Endothelial cell of umbilical vein (primary cell): Measurements from ENCODE around the gene DPEP3. TPM values are rescaled to one million over a fixed set of nuclear protein-coding genes. Genes with fewer than 3 reads are reported as not detected.

Source experiments
- BruUV-seq: library from RNA; stranded (reverse); fragments of 400-500 nt; replicated peaks from 2 replicates; lab custom pipeline; 2021; lab: Mats Ljungman, UMichigan
- CTCF ChIA-PET: fragments of 300-600, 350-600 bp; sonication (Branson Sonifier 250); formaldehyde crosslinking; loops from one replicate; lab custom pipeline; 2021; ENCODE audit warnings: antibody characterized with exemption, inconsistent platforms; lab: Charles Lee
- POLR2A ChIA-PET: fragments of 300-600, 350-600 bp; sonication (Branson Sonifier 250); formaldehyde crosslinking; loops from one replicate; lab custom pipeline; 2021; ENCODE audit warnings: antibody characterized with exemption, inconsistent platforms; lab: Charles Lee
- DNase-seq: peaks from one replicate; pipeline ENCODE4 v3.0.0-alpha.2; 2011; ENCODE audit warnings: low read depth, low spot score
- FAIRE-seq: peaks from 2 replicates; lab custom pipeline; 2011; peaks lifted over from hg19 to GRCh38; lab: Jason Lieb, UNC
- H2AFZ ChIP-seq: 2 replicates; pipeline ENCODE4 v1.6.0; 2012; ENCODE audit warnings: low read depth, low read length, control low read depth, inconsistent platforms
- H3K27ac ChIP-seq: 2 replicates; pipeline ENCODE4 v1.5.1; 2011; ENCODE audit warnings: low read depth, mild to moderate bottlenecking, control low read depth, low read length, moderate library complexity; ENCODE audit not compliant: insufficient read depth
- H3K27me3 ChIP-seq, 2 experiments: 2 replicates each; pipeline versions ENCODE4 v1.6.0 to v1.6.1; 2011; ENCODE audit warnings: low read length in 2 of 2, mixed read lengths in 1 of 2; ENCODE audit not compliant: control insufficient read depth in 2 of 2, insufficient read depth in 2 of 2
- H3K36me3 ChIP-seq, 2 experiments: 2 replicates in 1 of 2; 3 replicates in 1 of 2; pipeline ENCODE4 v1.5.1; 2011; ENCODE audit warnings: low read length in 2 of 2, mild to moderate bottlenecking in 1 of 2, moderate library complexity in 1 of 2; ENCODE audit not compliant: control insufficient read depth in 2 of 2, insufficient read depth in 2 of 2; ENCODE audit errors: extremely low read depth in 1 of 2
- H3K4me1 ChIP-seq: 3 replicates; pipeline ENCODE4 v1.5.1; 2011; ENCODE audit warnings: mild to moderate bottlenecking, low read length; ENCODE audit not compliant: control insufficient read depth, insufficient read depth; ENCODE audit errors: extremely low read depth
- H3K4me2 ChIP-seq: 2 replicates; pipeline ENCODE4 v1.6.1; 2011; ENCODE audit warnings: low read length, control low read depth, mixed read lengths; ENCODE audit not compliant: insufficient read depth
- H3K4me3 ChIP-seq, 3 experiments: fragments of 200-600 bp in 1 of 3; sonication (generic), shearing (Covaris generic) in 1 of 3; replicated peaks in 1 of 3; 2 replicates each; pipeline ENCODE4 v1.5.1; 2011 to 2016; ENCODE audit warnings: control low read depth in 3 of 3, low read length in 3 of 3, mild to moderate bottlenecking in 2 of 3, inconsistent platforms in 1 of 3, low read depth in 1 of 3, moderate library complexity in 1 of 3; ENCODE audit not compliant: insufficient read depth in 1 of 3
- H3K79me2 ChIP-seq: 2 replicates; pipeline ENCODE4 v1.6.0; 2012; ENCODE audit warnings: low read length, inconsistent platforms; ENCODE audit not compliant: control insufficient read depth, insufficient read depth
- H3K9ac ChIP-seq: replicated peaks from 2 replicates; pipeline ENCODE3; 2011; ENCODE audit warnings: low read length, control low read depth; ENCODE audit not compliant: insufficient read depth; ENCODE audit errors: extremely low read depth
- H3K9me1 ChIP-seq: replicated peaks from 3 replicates; pipeline ENCODE4 v1.6.0; 2011; ENCODE audit warnings: mild to moderate bottlenecking, low read length; ENCODE audit not compliant: control insufficient read depth, insufficient read depth; ENCODE audit errors: extremely low read depth
- H3K9me3 ChIP-seq: replicated peaks from 2 replicates; pipeline ENCODE4 v1.5.1; 2012; ENCODE audit warnings: low read length, inconsistent platforms; ENCODE audit not compliant: control insufficient read depth, insufficient read depth
- H4K20me1 ChIP-seq: replicated peaks from 2 replicates; pipeline ENCODE3; 2011; ENCODE audit warnings: mild to moderate bottlenecking, low read length; ENCODE audit not compliant: control insufficient read depth, insufficient read depth; ENCODE audit errors: extremely low read depth
- FOS ChIP-seq: IDR thresholded peaks from 2 replicates; pipeline ENCODE4 v1.6.1; 2011; ENCODE audit warnings: mild to moderate bottlenecking, low read length, moderate library complexity, borderline replicate concordance; ENCODE audit not compliant: insufficient read depth
- GATA2 ChIP-seq: IDR thresholded peaks from 2 replicates; pipeline ENCODE4 v1.7.0; 2011; ENCODE audit warnings: low read depth, mild to moderate bottlenecking, moderate library complexity, mixed read lengths, low read length; ENCODE audit not compliant: insufficient read length, insufficient read depth
- MYC ChIP-seq: IDR thresholded peaks from one replicate; pipeline ENCODE4 v1.6.1; 2011; ENCODE audit warnings: mild to moderate bottlenecking, low read depth, low read length
- POLR2A ChIP-seq: IDR thresholded peaks from 2 replicates; pipeline ENCODE4 v1.6.1; 2012; ENCODE audit warnings: low read depth, mild to moderate bottlenecking, control low read depth, low read length
- POLR2AphosphoS5 ChIP-seq: IDR thresholded peaks from 2 replicates; pipeline ENCODE4 v1.6.1; 2012; ENCODE audit warnings: low read depth, mild to moderate bottlenecking, control low read depth, low read length, moderate library complexity; ENCODE audit not compliant: insufficient read depth
- dilution Hi-C: fragments of 300-500 bp; cut with MboI; formaldehyde crosslinking; loops from one replicate; pipeline ENCODE4 v1.15.0; 2019; ENCODE audit warnings: low sequenced_read_pairs; ENCODE audit not compliant: extremely low pct_ligation_motif_present
- intact Hi-C: fragments of 100-400 bp; cut with micrococcal nuclease; formaldehyde crosslinking; loops from one replicate; pipeline ENCODE4 v1.10.0; 2022
- polyA plus RNA-seq, 4 experiments: library from polyadenylated mRNA; depleted of rRNA in 3 of 4; stranded (reverse) in 3 of 4; unstranded in 1 of 4; fragments of >200 nt; gene quantifications; 2 replicates each; pipeline versions ENCODE4 v1.2.1 to v1.2.3, GENCODE V29; 2011 to 2012; ENCODE audit warnings: missing spikeins in 1 of 4
- total RNA-seq: library from RNA; stranded (reverse); gene quantifications from 2 replicates; pipeline ENCODE4 v1.2.3, GENCODE V29; 2021

DPEP3 gene
- total and polyA plus RNA-seq, 2 donors (not counting 3 experiments of a cell fraction or from before 2014, with no cell fraction given), result 0.06 TPM; not detected in 1

GRCh38 chr16:68005786-68006286 is 25.5 kb upstream of the DPEP3 start:
- ChIA-PET POLR2A (interaction anchor here (0.7 to 0.9 kb wide), 2 partner anchors 11 to 18 kb away, joined by 3 read pairs; partner anchors contain the start of gene DUS2), CTCF (interaction anchor here (0.8 to 4.4 kb wide), 8 partner anchors 10 to 40 kb away, joined by 3 to 22 read pairs (median 4); partner anchors contain the start of genes DDX28, DPEP2NB and DUS2)
- no peaks in the 10 kb centered on the region for H4K20me1 ChIP-seq
- H3K9me3 ChIP-seq, result no peaks in the 10 kb centered on the region
- H3K9ac ChIP-seq, result no peak overlapping the region
- no peaks in the 10 kb centered on the region for H3K27me3 ChIP-seq
- no peaks in the 10 kb centered on the region for H3K9me1 ChIP-seq
- DNase-seq (peak; percentile 92), FAIRE-seq (peak; percentile 92)
- dilution Hi-C loops, result no loop called here
- H3K27ac ChIP-seq, result no peak overlapping the region
- no peak overlapping the region for H3K4me2 ChIP-seq
- H2AFZ ChIP-seq, result peak overlapping the region; percentile 74
- no peaks in the 10 kb centered on the region for H3K79me2 ChIP-seq
- peaks cover 3% of the 10 kb centered on the region for H3K4me1 ChIP-seq
- no TSS peak for BruUV-seq
- intact Hi-C loops, result no loop called here
- no peak for TF ChIP-seq POLR2AphosphoS5
- TF ChIP-seq GATA2, result no peak
- no peak overlapping the region for H3K4me3 ChIP-seq
- no peaks in the 10 kb centered on the region for H3K36me3 ChIP-seq

DNA sequence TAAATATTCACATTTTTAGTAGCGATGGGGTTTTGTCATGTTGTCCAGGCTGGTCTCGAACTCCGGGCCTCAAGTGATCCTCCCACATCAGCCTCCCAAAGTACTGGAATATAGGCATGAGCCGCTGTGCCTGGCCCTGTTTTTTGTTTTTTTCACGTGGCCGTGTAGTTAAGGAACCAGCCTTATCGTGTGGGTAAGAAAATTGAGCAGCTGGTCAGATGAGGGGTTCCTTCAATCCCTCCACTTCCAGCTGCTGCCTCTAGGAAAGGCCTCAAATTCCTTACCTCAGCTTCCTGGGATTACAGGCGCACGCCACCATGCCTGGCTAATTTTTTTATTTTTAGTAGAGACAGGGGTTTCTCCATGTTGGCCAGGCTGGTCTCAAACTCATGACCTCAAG is 24.9 kb upstream of the DPEP3 start:
- Histone ChIP-seq H2AFZ (no peak overlapping the region), H3K4me3 (no peak overlapping the region), H3K27ac (no peak overlapping the region), H4K20me1 (no peaks in the 10 kb centered on the region), H3K79me2 (no peaks in the 10 kb centered on the region), H3K9me1 (no peaks in the 10 kb centered on the region), H3K4me2 (no peak overlapping the region), H3K9me3 (no peaks in the 10 kb centered on the region), H3K4me1 (peaks cover 7% of the 10 kb centered on the region), H3K9ac (no peak overlapping the region), H3K27me3 (no peaks in the 10 kb centered on the region), H3K36me3 (no peaks in the 10 kb centered on the region)
- TF ChIP-seq POLR2AphosphoS5, result no peak
- no peak for TF ChIP-seq MYC
- TF ChIP-seq POLR2A, result no peak
- no peak for TF ChIP-seq FOS
- no peak for DNase-seq
- intact Hi-C loops (no loop called here), dilution Hi-C loops (no loop called here)
- ChIA-PET POLR2A (interaction anchor here (0.7 kb wide), 1 partner anchor 10 kb away, joined by 3 read pairs; no protein-coding TSS in a partner anchor), CTCF (interaction anchor here (0.8 to 4.4 kb wide), 8 partner anchors 11 to 40 kb away, joined by 3 to 22 read pairs (median 4); partner anchors contain the start of genes DDX28, DPEP2NB and DUS2)
- BruUV-seq, result no TSS peak
- no peak for FAIRE-seq
